GM18502 (cell line): ENCODE results near the gene PLA2G4A.
"Not testable (repeated sequence)": the region's sequence is repeated elsewhere in the genome, so short reads cannot be mapped to it uniquely, and the experiment has no call there.

Experiments used
- ATAC-seq: cut with Tn5 transposase; IDR thresholded peaks from one replicate; pipeline ENCODE4 v1.9.1; 2021; ENCODE audit warnings: mild to moderate bottlenecking; ENCODE audit not compliant: unreplicated experiment, poor library complexity

Gene PLA2G4A

GRCh38 chr1:186904361-186904760 lies 75.6 kb downstream of the PLA2G4A start:
- ATAC-seq, result no peak

DNA sequence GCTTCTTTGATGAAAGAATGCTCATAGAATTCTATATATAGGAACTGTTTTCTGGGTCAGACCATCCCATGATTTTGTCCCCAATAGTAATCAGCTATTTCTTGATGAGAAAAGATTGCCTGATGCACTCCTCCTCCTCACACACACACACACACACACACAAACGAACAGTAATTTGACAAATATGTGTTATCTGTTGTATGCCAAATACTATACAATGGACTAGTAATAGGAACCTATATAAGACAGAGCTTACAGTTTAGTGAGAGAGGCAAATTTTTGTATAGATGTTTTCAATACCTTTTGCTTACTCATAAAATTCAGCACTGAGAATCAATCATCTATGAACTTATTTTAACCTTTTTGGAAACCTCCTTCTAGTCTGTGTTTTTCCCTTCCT lies 76.8 kb downstream of the PLA2G4A start:
- no peak for ATAC-seq

GRCh38 chr1:186915555-186915954 lies 86.8 kb downstream of the PLA2G4A start:
- ATAC-seq, result no peak

DNA sequence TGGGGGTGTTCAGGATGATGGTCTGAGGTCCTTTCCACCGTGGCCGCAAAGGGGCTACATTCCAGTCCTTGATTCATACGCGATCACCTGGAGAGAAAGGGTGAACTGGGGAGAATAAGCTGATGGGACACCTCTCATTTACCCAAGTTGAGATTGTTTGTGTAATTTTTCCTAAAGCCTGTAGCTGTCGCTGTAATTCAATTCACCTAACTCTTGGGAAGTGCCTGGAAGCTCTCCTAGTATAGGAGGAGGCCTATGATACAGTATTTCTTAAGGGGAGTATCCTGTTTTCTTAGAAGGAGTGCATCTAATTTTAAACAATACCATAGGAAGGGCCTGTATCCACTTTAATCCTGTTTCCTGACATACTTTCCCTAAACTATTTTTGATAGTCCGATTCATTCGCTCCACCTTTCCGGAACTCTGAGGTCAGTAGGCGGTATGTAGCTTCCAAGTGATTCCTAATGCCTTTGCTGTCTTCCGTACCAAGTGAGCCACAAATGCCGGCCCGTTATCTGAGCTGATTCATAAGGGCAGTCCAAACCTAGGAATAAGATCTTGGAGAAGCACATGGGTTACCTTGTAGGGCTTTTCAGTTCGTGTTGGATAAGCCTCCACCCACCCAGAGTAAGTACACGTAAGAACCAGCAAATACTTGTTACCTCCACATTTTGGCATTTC lies 88.5 kb downstream of the PLA2G4A start:
- ATAC-seq, result not testable (repeated sequence)

DNA sequence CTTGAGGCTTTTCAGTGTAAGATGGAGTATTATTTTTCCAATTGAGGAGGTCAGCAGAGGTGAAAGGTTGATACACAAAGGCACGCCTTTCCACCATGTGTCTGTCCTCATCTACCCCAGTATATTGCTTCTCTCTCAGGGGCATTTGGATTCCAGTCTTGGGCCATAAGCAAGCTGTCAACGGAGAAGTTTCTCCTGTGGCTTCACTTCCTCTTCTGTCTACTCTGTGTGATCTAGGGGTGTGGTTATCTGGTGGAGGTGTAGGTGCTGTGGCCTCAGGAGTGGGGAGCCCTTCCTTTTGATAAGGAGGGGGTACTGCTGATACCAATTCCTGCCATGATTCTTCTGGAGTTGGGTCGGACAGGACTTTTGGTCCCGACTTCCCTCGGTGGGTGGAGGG lies 92.6 kb downstream of the PLA2G4A start:
- ATAC-seq, result peak; percentile 86

DNA sequence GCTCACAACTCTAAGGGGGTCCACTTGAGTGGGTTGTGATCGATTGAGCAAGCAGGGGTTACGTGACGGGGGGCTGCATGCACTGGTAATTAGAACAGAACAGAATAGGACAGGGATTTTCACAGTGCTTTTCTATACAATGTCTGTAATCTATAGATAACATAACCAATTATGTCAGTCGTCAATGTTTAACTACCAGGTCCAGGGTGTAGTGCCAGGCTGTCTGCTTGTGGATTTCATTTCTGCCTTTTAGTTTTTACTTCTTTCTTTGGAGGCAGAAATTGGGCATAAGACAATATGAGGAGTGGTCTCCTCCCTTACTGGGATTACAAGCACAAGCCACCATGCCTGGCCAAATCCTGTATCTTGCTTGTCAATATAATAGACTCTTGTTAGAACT lies 94.1 kb downstream of the PLA2G4A start:
- not testable (repeated sequence) for ATAC-seq

DNA sequence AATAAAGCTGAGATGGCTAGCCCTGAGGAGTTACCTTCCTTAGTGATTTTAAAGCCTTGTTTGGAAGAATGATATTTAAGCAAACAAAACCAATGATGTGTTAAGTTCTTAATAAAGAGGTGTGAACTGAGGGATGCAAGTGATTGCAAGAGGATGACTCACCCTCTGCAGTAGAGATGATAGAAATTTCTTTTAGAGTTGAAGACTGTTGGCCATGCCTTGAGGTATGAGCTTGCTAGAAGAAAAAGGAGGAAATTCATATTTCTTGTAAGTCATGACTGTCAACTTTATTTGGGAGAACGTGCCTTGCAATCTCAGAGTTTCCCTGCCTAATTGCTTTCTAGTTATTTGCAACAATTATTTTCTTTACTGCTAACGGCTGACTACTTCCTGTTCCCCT lies 94.7 kb downstream of the PLA2G4A start:
- ATAC-seq, result no peak

GRCh38 chr1:186925881-186926669 lies 97.3 kb downstream of the PLA2G4A start:
- ATAC-seq, result no peak

- no peak for ATAC-seq
Observed at GRCh38 chr1:186927884-186928283, 99.1 kb downstream of the PLA2G4A start.

GRCh38 chr1:186930238-186930637 lies 101.5 kb downstream of the PLA2G4A start:
- no peak for ATAC-seq

- ATAC-seq, result no peak
Observed at GRCh38 chr1:186937016-186937670, 108.4 kb downstream of the PLA2G4A start.

DNA sequence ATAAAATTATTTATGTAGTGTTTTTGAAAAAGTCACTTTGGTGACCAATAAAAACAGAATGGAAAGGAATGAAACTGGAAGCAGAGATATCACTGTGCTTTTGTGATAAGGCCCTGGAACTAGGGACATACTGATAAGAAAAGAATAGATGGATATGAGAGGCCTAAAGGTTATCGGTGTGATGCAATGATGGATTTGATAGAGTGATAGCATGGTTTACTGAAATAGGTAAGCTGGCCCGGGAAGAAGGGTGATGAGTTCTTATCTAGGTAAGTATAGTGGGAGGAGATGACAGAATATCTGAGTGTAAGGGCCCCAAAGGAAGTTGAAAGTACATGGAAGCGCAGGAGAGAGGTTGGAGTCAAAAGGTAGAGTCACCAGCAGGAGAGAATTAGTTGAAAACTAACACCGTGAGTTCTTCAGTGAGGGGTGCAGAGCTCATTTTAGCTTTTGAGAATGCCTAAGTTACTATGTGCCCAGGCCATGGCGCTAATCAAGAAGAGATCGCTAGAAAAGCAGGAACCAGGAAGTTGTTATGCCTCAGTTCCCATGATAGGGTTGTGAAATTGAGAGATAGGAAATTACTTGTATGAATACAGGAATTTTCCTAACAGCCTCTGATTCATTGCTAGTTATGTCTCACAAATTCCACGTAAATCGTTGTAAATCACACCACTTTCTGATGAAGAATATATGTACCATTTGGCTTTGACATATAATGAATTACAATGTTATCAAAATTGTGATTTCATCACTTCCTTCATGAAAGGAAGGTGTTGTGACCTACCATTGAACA lies 115.3 kb downstream of the PLA2G4A start:
- no peak for ATAC-seq

DNA sequence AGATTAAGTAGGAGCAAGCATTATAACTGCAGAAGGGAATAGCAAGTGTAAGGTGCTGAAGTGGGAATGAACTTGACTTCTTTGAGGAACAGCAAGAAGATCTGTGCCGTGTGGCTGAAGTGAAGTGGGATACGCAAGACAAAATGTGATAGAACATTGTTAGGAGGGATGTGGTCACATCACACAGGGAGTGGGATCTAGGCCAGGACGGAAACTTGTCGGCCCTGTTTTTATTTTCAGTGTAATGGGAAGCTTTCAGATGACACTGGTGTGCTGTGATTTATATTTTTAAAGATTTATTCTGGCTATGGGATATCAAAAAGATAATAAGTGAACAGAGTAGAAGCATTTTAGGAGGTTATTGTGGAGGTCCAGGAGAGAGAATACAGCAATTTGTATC lies 116.4 kb downstream of the PLA2G4A start:
- ATAC-seq, result no peak

DNA sequence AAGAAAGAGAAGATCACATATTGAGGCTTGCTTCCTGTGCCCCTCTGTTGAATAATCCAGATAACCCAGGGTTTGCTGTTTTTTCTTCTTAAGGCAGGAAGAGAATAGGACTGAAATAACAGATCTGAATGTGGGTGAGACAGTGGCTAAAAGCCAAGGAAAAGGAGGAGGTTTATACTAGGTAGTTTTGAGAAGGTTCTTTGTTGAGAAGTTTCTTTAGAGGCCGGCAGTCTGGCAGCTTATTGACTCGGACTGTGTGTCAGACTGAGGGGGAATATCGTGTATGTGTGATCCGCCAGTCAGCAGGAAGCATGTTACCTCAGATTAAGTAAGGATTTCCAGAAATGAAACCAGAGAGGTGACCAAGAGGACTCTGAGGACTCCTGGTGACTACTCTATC lies 119.8 kb downstream of the PLA2G4A start:
- ATAC-seq, result no peak

GRCh38 chr1:186949173-186949572 lies 120.4 kb downstream of the PLA2G4A start:
- ATAC-seq, result no peak

GRCh38 chr1:186950547-186950946 lies 121.8 kb downstream of the PLA2G4A start:
- ATAC-seq, result no peak

- ATAC-seq, result no peak
Observed at GRCh38 chr1:186953876-186954275, 125.1 kb downstream of the PLA2G4A start.

DNA sequence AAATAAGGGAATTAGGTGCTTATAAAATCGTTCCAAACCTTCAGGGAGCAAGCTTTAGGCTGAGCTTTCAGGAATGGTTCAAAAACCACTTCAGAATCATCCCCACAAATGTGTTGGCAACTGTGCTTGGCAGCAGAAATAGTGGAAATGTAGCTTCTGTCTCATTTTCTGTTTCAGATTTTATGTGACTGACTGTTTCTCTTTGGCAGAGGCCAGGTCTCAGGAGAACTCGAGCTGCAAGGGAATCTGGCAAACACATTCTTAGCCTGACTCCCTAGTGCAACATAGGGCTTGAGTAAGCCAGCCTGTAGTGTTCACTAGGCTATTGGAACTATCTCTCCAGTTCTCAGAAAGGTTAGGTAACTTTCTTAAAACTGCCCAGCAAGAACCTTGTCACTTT lies 128.6 kb downstream of the PLA2G4A start:
- no peak for ATAC-seq

GRCh38 chr1:186958520-186958919 lies 129.8 kb downstream of the PLA2G4A start:
- ATAC-seq, result no peak

DNA sequence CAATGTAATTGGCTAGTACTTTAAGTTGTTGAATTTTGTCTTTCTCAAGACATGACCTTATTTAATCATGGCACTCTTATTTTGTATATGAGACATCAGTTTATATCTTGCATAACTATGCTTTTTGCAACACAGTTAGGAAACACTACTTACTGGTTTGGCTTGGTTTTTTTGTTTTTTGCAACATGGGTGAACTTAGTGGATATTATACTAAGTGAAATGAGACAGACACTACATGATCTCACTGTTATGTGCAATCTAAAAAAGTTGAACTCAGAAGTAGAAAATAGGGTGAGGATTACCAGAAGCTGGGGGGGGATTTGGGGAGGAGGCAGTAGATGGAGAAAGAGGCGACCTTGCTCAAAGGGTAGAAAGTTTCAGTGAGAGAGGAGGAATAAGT lies 132.1 kb downstream of the PLA2G4A start:
- ATAC-seq, result no peak

DNA sequence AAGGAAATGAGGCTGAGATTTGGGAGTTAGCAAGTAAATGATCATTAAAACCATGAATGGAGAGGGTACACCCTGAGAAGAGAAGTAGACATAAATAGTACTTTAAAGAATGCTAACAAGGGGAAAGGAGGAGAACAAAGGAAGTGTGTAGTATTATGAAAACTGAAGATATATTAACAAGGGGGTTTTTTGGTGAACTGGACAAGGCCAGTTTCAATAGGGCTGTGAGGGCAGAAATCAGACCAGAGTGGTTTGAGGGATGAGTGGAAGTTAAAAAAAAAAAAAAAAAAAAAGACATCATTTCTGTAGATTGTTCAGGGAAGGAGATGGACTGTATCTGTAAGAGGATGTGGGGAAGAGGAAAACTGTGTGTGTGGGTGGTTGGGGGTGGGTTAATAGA lies 137.1 kb downstream of the PLA2G4A start:
- no peak for ATAC-seq
